C4-2B (cell line): ENCODE results near the gene IL17RD.

ENCODE experiments used
- ZFX ChIP-seq: fragments of 450-650 bp; IDR thresholded peaks from 2 replicates; pipeline ENCODE4 v1.6.1; 2017
- TF ChIP-seq, protein P1 (sequence below): fragments of 450-650 bp; conservative IDR thresholded peaks from 2 replicates; pipeline ENCODE4 v1.5.1; 2017; ENCODE audit warnings: mild to moderate bottlenecking

DNA sequence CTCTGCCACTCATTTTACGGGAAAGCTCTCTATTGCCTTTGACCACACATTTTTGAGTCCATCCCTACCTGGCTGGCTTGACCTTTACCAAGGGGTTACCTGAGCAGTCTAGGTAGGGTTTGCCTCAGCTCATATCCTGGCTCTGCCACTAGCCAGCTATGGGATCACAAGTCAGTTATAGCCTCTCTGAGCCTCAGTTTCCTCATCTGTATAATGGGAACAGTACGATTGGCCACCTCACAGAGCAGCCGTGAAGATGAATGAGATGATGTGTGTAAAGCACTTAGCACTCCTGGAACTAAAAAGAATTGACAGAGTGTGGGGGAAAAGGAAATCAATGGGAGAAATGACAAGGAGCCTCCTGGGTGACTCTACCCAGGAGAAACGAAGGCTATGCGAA lies 76.7 kb downstream of the IL17RD start:
- TF ChIP-seq, protein P1, sequence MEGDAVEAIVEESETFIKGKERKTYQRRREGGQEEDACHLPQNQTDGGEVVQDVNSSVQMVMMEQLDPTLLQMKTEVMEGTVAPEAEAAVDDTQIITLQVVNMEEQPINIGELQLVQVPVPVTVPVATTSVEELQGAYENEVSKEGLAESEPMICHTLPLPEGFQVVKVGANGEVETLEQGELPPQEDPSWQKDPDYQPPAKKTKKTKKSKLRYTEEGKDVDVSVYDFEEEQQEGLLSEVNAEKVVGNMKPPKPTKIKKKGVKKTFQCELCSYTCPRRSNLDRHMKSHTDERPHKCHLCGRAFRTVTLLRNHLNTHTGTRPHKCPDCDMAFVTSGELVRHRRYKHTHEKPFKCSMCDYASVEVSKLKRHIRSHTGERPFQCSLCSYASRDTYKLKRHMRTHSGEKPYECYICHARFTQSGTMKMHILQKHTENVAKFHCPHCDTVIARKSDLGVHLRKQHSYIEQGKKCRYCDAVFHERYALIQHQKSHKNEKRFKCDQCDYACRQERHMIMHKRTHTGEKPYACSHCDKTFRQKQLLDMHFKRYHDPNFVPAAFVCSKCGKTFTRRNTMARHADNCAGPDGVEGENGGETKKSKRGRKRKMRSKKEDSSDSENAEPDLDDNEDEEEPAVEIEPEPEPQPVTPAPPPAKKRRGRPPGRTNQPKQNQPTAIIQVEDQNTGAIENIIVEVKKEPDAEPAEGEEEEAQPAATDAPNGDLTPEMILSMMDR, result no peak
- no peak for TF ChIP-seq ZFX
